ENCODE measurements around the gene AFAP1.
A peak's percentile ranks its signal among the peaks of the same experiment; 100 is the strongest.
"Not testable (repeated sequence)": the region's sequence is repeated elsewhere in the genome, so short reads cannot be mapped to it uniquely, and the experiment has no call there.

AFAP1 gene

DNA sequence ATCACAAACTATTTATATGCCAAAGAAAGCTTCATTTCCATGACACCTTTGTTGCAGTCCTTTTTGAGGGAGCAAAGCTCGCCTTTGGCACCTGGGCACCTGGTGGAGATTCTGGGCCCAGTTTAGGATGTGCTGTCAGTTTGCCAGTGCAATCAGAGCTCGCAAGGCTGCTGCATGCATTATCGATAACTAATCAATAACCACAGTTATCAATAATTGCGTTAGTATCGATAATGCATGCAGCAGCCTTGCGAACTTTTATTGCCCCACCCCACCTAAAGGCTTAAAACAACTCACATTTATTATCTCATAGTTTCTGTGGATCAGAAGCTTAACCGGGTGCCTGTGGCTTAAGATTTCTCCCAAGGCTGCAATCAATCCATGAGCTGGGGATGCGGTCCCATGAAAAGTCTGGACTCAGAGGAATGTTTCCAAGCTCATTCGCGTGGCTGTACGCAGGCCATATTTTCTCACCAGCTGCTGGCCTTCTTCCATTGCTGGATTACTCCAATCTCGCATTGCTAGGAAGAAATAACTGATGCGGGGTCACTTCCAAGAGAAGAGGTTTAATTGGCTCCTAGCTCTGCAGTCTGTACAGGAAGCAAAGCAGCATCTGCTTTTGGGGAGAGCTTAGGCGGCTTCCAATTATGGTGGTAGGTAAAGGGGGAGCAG lies 6.2 kb upstream of the AFAP1 start:
- FAIRE-seq (no peak), DNase-seq (ENCODE audit: insufficient read length, low spot score) (no peak)
- no peak for TF ChIP-seq POLR2A (IDR thresholded peaks at IDR 0.05; ENCODE audit: low read depth, low read length)

- FAIRE-seq (no peak), DNase-seq (ENCODE audit: insufficient read length, low spot score) (no peak)
- no peak for TF ChIP-seq POLR2A (IDR thresholded peaks at IDR 0.05; ENCODE audit: low read depth, low read length)
These were observed 5.0 kb upstream of the AFAP1 start for GRCh38 chr4:7944599-7945220.

DNA sequence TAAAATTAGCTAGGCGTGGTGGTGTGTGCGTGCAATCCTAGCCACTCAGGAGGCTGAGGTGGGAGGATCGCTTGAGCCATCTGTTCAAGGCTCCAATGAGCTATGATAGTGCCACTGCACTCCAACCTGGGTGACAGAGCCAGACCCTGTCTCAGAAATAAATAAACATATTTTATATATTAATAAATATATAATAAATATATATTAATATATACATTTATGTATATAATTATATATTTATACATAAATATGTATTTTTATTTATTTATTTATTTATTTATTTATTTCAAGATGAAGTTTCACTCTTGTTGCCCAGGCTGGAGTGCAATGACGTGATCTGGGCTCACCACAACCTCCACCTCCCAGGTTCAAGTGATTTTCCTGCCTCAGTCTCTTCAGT lies 4.0 kb upstream of the AFAP1 start:
- not testable (repeated sequence) for FAIRE-seq; DNase-seq (ENCODE audit: insufficient read length, low spot score)

DNA sequence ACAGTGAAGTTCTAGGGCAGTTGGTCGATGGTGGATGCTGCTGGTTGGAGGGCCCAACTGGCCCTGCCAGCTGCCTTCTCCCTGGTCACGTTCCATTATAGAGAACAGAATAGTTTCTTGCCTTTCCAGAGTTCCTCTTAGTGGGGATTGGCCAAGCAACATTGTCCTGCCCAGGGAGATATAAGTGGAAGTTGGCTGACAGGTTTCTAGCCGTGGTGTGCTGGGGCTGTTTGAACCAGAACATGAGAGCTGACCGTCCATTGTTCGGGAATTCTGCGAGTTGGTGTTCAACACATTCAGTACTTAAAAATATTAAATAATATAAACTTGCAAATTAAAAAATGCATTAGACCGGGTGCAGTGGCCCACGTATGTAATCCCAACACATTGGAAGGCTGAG lies 3.5 kb upstream of the AFAP1 start:
- FAIRE-seq (no peak), DNase-seq (ENCODE audit: insufficient read length, low spot score) (no peak)
- no peak for TF ChIP-seq POLR2A (IDR thresholded peaks at IDR 0.05; ENCODE audit: low read depth, low read length)

GRCh38 chr4:7941965-7942496 lies 2.4 kb upstream of the AFAP1 start:
- no peak for DNase-seq (ENCODE audit: insufficient read length, low spot score)
- no peak for TF ChIP-seq POLR2A (IDR thresholded peaks at IDR 0.05; ENCODE audit: low read depth, low read length)
- no peak for FAIRE-seq

GRCh38 chr4:7941111-7941964 lies 1.7 kb upstream of the AFAP1 start:
- DNase-seq (ENCODE audit: insufficient read length, low spot score) = peak; percentile 29
- no peak for FAIRE-seq
- no peak for TF ChIP-seq POLR2A (IDR thresholded peaks at IDR 0.05; ENCODE audit: low read depth, low read length)

GRCh38 chr4:7938609-7939376 lies 868 bp downstream of the AFAP1 start:
- no peak for FAIRE-seq
- TF ChIP-seq POLR2A (IDR thresholded peaks at IDR 0.05; ENCODE audit: low read depth, low read length) = no peak
- DNase-seq (ENCODE audit: insufficient read length, low spot score) = no peak

DNA sequence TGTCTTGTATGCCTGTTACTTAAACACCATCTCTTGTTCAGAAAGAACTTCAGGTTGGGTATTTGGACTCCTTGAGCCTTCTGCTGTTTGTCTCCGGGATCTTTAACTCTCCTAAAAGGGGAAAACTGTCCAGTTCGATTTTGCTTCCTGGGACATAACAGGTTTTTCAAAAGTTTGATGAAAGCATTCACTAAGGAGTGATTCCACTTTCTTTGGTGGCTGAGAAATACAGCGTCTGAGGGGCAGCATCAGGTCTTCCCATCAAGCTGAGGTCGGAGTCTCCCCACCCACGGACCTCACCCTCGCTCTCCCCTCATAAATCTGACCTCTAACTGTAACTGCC lies 1.4 kb downstream of the AFAP1 start:
- no peak for DNase-seq (ENCODE audit: insufficient read length, low spot score)
- no peak for FAIRE-seq
- TF ChIP-seq POLR2A (IDR thresholded peaks at IDR 0.05; ENCODE audit: low read depth, low read length) = no peak

DNA sequence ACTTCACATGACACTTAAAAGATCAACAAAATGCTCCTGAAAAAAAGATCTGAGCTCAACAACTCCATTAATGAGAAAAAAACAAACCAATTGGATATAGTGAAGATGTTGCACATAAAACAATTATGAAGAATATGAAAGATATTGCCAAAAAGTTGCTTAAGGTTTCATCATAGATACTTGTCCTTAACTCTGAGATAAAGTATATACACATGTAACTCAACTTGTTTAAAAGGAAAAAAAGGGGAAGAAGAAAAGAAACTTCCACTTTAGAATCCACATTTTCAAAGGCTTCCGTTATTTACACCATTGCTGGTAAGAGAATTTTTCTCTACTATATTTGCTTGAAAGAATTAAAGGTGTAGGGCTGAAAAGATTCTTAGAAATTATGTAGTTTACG lies 2.7 kb downstream of the AFAP1 start:
- DNase-seq (ENCODE audit: insufficient read length, low spot score) (no peak), FAIRE-seq (no peak)
- no peak for TF ChIP-seq POLR2A (IDR thresholded peaks at IDR 0.05; ENCODE audit: low read depth, low read length)

GRCh38 chr4:7933651-7934510 lies 5.8 kb downstream of the AFAP1 start:
- FAIRE-seq (no peak), DNase-seq (ENCODE audit: insufficient read length, low spot score) (no peak)
- no peak for TF ChIP-seq POLR2A (IDR thresholded peaks at IDR 0.05; ENCODE audit: low read depth, low read length)

- FAIRE-seq = no peak
- TF ChIP-seq POLR2A (IDR thresholded peaks at IDR 0.05; ENCODE audit: low read depth, low read length) = no peak
- DNase-seq (ENCODE audit: insufficient read length, low spot score) = no peak
These were observed 7.4 kb downstream of the AFAP1 start for GRCh38 chr4:7932287-7932686.

- TF ChIP-seq POLR2A (IDR thresholded peaks at IDR 0.05; ENCODE audit: low read depth, low read length) = no peak
- FAIRE-seq (no peak), DNase-seq (ENCODE audit: insufficient read length, low spot score) (peak; percentile 61)
These were observed 10.3 kb downstream of the AFAP1 start for GRCh38 chr4:7929118-7929951.
